Upper lobe of left lung (tissue), 6 donors: ENCODE results near the gene MYO7A. TPM values are rescaled to one million over a fixed set of nuclear protein-coding genes. Genes with fewer than 3 reads are reported as not detected.

Experiments used
- ATAC-seq, 2 donors: fragments of 200-7000 bp; cut with Tn5 transposase; one replicate each; pipeline ENCODE4 v1.9.1; 2022; ENCODE audit warnings: mild to moderate bottlenecking in 2 of 2, moderate library complexity in 2 of 2; ENCODE audit not compliant: low FRiP score in 2 of 2
- DNase-seq, 2 donors: peaks; one replicate each; pipeline ENCODE4 v3.0.0-alpha.2; 2019 to 2020
- H3K27ac ChIP-seq, 4 donors: fragments of 200-600 bp; sonication (generic); one replicate each; pipeline ENCODE4 v1.5.1; 2016 to 2019
- H3K27me3 ChIP-seq, 4 donors: fragments of 200-600 bp; sonication (generic); one replicate each; pipeline ENCODE4 v1.5.1; 2017 to 2019
- H3K36me3 ChIP-seq, 4 donors: fragments of 200-600 bp; sonication (generic); one replicate each; pipeline ENCODE4 v1.5.1; 2016 to 2019
- H3K4me1 ChIP-seq, 4 donors: fragments of 200-600 bp; sonication (generic); one replicate each; pipeline ENCODE4 v1.5.1; 2018 to 2019
- H3K4me3 ChIP-seq, 4 donors: fragments of 200-600 bp; sonication (generic); one replicate each; pipeline ENCODE4 v1.5.1; 2017 to 2019; ENCODE audit warnings: mild to moderate bottlenecking in 2 of 4, moderate library complexity in 1 of 4
- H3K9me3 ChIP-seq, 4 donors: fragments of 200-600 bp; sonication (generic); one replicate each; pipeline ENCODE4 v1.5.1; 2018 to 2019
- EP300 ChIP-seq, 4 donors: sonication (generic); formaldehyde crosslinking; IDR thresholded peaks; one replicate each; pipeline ENCODE4 v1.5.1; 2017; ENCODE audit warnings: antibody characterized with exemption in 4 of 4, control low read depth in 2 of 4
- POLR2A ChIP-seq, 4 donors: fragments of 450-650 bp; IDR thresholded peaks; one replicate each; pipeline ENCODE4 v1.5.1; 2016 to 2017; ENCODE audit warnings: antibody characterized with exemption in 4 of 4, mild to moderate bottlenecking in 2 of 4
- POLR2AphosphoS5 ChIP-seq, 2 donors: sonication (generic); formaldehyde crosslinking; IDR thresholded peaks; one replicate each; pipeline ENCODE4 v1.5.1; 2017; ENCODE audit warnings: antibody characterized with exemption in 2 of 2
- WGBS, 2 donors: methylation state at CpG; one replicate each; pipeline ENCODE4 v1.1.5; 2017 to 2018; 5-methylcytosine and 5-hydroxymethylcytosine counted together
- total RNA-seq, 6 donors: library from RNA; depleted of rRNA in 4 of 6; stranded (reverse); fragments of >200 nt in 4 of 6; gene quantifications; one replicate each; pipeline versions ENCODE4 v1.1.0 to v1.2.1, GENCODE V29; 2016 to 2021
- TF ChIP-seq, protein P1 (sequence below), 6 experiments: fragments of 450-650 bp in 4 of 6; fragments of 200-600 bp in 2 of 6; sonication (generic) in 2 of 6; IDR thresholded peaks; one replicate each; pipeline ENCODE4 v1.5.1; 2016 to 2019; ENCODE audit warnings: antibody characterized with exemption in 6 of 6
- donor health status: DM: no; HTN: no; CAD: no; lungs with moderate emphysema.
- donor health status: DM: no; HTN: yes; CAD: no; lungs with severe emphysema.

Gene MYO7A
- total RNA-seq: 10 to 100 TPM in 1 of 6 donors, 1 to 10 TPM in 5; 2.4 to 27.2 (median 6.2) TPM

DNA sequence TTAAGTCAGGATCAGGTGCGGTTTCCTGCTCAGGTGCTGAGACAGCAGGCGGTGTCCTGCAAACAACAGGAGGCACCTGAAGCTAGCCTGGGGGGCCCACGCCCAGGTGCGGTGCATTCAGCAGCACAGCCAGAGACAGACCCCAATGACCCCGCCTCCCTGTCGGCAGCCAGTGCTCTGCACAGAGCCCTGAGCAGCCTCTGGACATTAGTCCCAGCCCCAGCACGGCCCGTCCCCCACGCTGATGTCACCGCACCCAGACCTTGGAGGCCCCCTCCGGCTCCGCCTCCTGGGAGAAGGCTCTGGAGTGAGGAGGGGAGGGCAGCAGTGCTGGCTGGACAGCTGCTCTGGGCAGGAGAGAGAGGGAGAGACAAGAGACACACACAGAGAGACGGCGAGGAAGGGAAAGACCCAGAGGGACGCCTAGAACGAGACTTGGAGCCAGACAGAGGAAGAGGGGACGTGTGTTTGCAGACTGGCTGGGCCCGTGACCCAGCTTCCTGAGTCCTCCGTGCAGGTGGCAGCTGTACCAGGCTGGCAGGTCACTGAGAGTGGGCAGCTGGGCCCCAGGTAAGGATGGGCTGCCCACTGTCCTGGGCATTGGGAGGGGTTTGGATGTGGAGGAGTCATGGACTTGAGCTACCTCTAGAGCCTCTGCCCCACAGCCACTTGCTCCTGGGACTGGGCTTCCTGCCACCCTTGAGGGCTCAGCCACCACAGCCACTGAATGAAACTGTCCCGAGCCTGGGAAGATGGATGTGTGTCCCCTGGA, at the start of gene MYO7A:
MYO7A (plus strand) TSS at position 327 of the 772 bp plus-strand sequence. CDS start 2,389 bp downstream, outside the sequence.
- H3K27ac ChIP-seq: no peak within 1 kb of the TSS
- TF ChIP-seq POLR2A (IDR thresholded peaks at IDR 0.05): no peak
- TF ChIP-seq, protein P1, sequence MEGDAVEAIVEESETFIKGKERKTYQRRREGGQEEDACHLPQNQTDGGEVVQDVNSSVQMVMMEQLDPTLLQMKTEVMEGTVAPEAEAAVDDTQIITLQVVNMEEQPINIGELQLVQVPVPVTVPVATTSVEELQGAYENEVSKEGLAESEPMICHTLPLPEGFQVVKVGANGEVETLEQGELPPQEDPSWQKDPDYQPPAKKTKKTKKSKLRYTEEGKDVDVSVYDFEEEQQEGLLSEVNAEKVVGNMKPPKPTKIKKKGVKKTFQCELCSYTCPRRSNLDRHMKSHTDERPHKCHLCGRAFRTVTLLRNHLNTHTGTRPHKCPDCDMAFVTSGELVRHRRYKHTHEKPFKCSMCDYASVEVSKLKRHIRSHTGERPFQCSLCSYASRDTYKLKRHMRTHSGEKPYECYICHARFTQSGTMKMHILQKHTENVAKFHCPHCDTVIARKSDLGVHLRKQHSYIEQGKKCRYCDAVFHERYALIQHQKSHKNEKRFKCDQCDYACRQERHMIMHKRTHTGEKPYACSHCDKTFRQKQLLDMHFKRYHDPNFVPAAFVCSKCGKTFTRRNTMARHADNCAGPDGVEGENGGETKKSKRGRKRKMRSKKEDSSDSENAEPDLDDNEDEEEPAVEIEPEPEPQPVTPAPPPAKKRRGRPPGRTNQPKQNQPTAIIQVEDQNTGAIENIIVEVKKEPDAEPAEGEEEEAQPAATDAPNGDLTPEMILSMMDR (IDR thresholded peaks at IDR 0.05): no peak
- no peak for TF ChIP-seq POLR2AphosphoS5 (IDR thresholded peaks at IDR 0.05)
- no peak for TF ChIP-seq EP300 (IDR thresholded peaks at IDR 0.05)
- ATAC-seq (peak in 1 of 2 donors; percentile 23), DNase-seq (peak in 1 of 2 donors; percentile 83)
- H3K4me1 ChIP-seq: peaks cover 7 to 19% (median 16%) of the 10 kb centered on the region in 4 donors
- peak within 1 kb of the TSS; percentile 14 to 46 (median 36) for H3K4me3 ChIP-seq
- WGBS, 2 donors: 26 to 29% methylated on average over 10 to 16 of the region's 20 CpGs
- no peaks in the 10 kb centered on the region for H3K9me3 ChIP-seq
- no peaks in the 10 kb centered on the region for H3K36me3 ChIP-seq
- H3K27me3 ChIP-seq: no peaks in the 10 kb centered on the region

DNA sequence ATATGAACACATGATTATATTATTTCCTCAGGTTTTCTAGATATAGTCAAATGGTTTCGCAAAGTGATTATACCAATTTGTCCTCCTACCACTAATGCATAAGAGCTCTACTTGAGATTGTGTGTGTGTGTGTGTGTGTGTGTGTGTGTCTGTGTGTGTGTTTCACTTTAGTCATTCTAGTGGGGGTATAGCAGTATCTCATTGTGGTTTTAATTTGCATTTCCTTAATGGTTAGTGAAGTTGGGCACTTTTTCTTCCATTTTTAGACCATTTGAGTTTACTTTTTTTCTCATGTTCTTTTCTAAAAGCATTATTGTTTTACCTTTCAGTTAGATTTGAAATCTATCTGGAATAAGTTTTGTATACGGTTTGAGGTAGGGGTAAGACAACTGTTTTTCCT, 48.4 kb upstream of the MYO7A start:
- Histone ChIP-seq H3K4me3 (no peak overlapping the region), H3K4me1 (peaks cover 13 to 26% (median 21%) of the 10 kb centered on the region in 4 donors), H3K27me3 (no peaks in the 10 kb centered on the region), H3K36me3 (no peaks in the 10 kb centered on the region), H3K27ac (no peak overlapping the region), H3K9me3 (no peaks in the 10 kb centered on the region)
- ATAC-seq (no peak), DNase-seq (no peak)
- 72 to 95% methylated on average over 2 of the region's 2 CpGs for WGBS, 2 donors
- TF ChIP-seq POLR2AphosphoS5 (IDR thresholded peaks at IDR 0.05): no peak
- no peak for TF ChIP-seq POLR2A (IDR thresholded peaks at IDR 0.05)

DNA sequence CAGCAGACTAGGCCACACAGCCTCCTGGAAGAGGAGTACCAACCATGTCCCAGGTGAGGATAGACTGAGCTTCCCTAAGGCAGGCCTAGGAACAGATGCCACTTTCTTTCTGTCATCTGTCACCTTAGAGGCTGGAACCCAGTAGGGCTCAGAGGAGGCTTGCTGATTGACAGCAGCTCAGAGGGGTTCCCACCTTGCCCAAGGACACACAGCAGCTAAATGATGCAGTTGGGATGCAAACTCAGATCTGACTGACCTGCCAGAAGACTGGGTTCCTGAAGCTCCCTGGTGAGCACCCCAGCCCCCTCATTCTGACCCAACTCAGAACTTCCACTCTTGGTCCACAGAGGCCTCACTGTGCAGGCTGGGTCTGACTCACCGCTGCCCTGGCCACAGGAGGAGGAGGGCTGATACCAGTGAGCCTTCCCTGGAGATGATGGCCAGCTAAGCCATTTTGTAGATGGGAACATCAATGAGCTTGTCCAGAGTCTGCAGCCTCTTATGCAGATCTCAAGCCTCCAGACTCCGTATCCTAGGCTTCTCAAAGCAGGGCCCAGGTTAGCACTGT, 47.3 kb upstream of the MYO7A start:
- Histone ChIP-seq H3K27me3 (no peaks in the 10 kb centered on the region), H3K36me3 (no peaks in the 10 kb centered on the region), H3K9me3 (no peaks in the 10 kb centered on the region), H3K27ac (no peak overlapping the region), H3K4me3 (no peak overlapping the region), H3K4me1 (peaks cover 13 to 17% (median 14%) of the 10 kb centered on the region in 4 donors)
- 82 to 100% methylated on average over 2 of the region's 2 CpGs for WGBS, 2 donors
- no peak for TF ChIP-seq POLR2AphosphoS5 (IDR thresholded peaks at IDR 0.05)
- TF ChIP-seq, protein P1 (IDR thresholded peaks at IDR 0.05): no peak
- no peak for TF ChIP-seq POLR2A (IDR thresholded peaks at IDR 0.05)
- TF ChIP-seq EP300 (IDR thresholded peaks at IDR 0.05): no peak
- ATAC-seq (no peak), DNase-seq (no peak)

DNA sequence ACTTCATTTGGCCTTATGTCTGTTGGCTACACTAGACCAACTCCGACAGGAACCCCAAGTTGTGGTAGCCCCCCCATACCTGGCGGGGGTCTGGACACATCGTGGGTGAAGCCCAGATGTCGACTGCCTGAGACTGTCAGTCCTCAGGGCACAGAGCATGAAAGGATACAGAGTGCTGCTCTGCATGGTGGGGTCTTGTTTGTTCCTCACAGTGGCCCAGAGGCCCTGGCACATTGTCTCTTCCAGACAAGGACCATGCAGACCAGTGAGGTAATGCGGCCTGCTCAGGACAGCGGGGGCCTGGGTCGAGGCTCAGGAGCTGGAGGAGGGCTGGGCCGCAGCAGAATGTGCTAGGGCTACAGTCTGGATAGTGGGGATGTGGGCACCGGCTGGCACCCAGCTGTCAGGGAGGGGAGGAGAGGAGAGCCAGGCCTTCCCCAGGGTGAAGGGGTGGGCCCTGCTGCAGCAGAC, 46.6 kb upstream of the MYO7A start:
- 96 to 100% methylated on average over 1 to 9 of the region's 9 CpGs for WGBS, 2 donors
- ATAC-seq (no peak), DNase-seq (no peak)
- TF ChIP-seq, protein P1 (IDR thresholded peaks at IDR 0.05): no peak
- TF ChIP-seq EP300 (IDR thresholded peaks at IDR 0.05) (no peak), POLR2A (IDR thresholded peaks at IDR 0.05) (no peak), POLR2AphosphoS5 (IDR thresholded peaks at IDR 0.05) (no peak)
- no peak overlapping the region for H3K4me3 ChIP-seq
- no peaks in the 10 kb centered on the region for H3K9me3 ChIP-seq
- H3K27me3 ChIP-seq: no peaks in the 10 kb centered on the region
- H3K4me1 ChIP-seq: peaks cover 12 to 15% (median 13%) of the 10 kb centered on the region in 4 donors
- no peaks in the 10 kb centered on the region for H3K36me3 ChIP-seq
- H3K27ac ChIP-seq: peak overlapping the region in 1 of 4 donors; percentile 62
